HL-60 (cell line): ENCODE results near the gene CEP85.

Source experiments
- DNase-seq, 2 experiments: peaks; one replicate each; pipeline ENCODE4 v3.0.0-alpha.2; 2010 to 2020; ENCODE audit warnings: low read depth in 1 of 2, low spot score in 1 of 2
- H3K27ac ChIP-seq: fragments of 250-450 bp; sonication (Bioruptor Pico); replicated peaks from 2 replicates; pipeline ENCODE4 v1.5.1; 2020; ENCODE audit warnings: mild to moderate bottlenecking, moderate library complexity
- H3K27me3 ChIP-seq: fragments of 250-450 bp; sonication (Bioruptor Pico); 2 replicates; pipeline ENCODE4 v1.5.1; 2021; ENCODE audit warnings: mild to moderate bottlenecking, moderate library complexity; ENCODE audit not compliant: insufficient read depth, poor library complexity, severe bottlenecking
- H3K4me3 ChIP-seq: replicated peaks from 2 replicates; pipeline ENCODE4 v1.5.1; 2011; ENCODE audit warnings: mild to moderate bottlenecking, control low read depth, low read length; ENCODE audit not compliant: insufficient read depth
- GABPA ChIP-seq: IDR thresholded peaks from 2 replicates; pipeline ENCODE4 v1.6.1; 2012; ENCODE audit warnings: low read depth
- POLR2AphosphoS5 ChIP-seq: IDR thresholded peaks from 2 replicates; pipeline ENCODE4 v1.6.1; 2012; ENCODE audit warnings: low read depth
- SPI1 ChIP-seq: IDR thresholded peaks from 2 replicates; pipeline ENCODE4 v1.6.1; 2012; ENCODE audit warnings: low read depth, mild to moderate bottlenecking, borderline replicate concordance
- TF ChIP-seq, protein P1 (sequence below): IDR thresholded peaks from one replicate; pipeline ENCODE4 v1.5.1; 2011; ENCODE audit warnings: low read length, control low read depth, inconsistent platforms; ENCODE audit not compliant: insufficient read depth
- TF ChIP-seq, protein P2 (sequence below): IDR thresholded peaks from 2 replicates; pipeline ENCODE4 v1.6.1; 2012; ENCODE audit warnings: low read depth; ENCODE audit not compliant: insufficient replicate concordance

The CEP85 gene

DNA sequence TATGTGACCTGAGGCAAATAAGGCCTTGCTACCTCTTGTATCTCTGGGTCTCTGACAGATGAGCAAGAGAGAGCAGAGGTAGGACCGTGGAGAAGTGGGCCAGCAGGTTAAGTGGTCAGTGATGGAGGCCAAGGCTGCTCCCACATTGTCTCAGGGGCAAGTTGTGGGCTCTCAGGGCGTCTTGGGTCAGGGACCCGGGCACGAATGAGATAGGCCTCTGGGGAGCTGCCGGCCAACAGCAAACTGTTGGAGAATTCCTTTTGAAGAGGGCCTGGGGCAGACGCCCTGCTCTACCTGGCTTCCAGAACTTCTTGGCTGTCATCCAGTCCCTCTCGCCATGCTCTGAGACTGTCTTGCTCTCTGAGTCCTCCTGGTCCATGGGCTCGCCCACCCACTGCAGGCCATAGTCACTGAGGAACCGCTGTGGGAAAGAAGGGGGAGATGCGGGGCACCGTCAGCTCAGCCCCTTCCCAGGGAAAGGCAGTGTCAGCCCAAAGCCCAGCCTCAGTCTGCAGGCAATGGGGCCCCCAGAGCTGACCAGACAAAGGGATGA is 60.0 kb downstream of the CEP85 start:
- Histone ChIP-seq H3K27me3 (no peaks in the 10 kb centered on the region), H3K4me3 (no peak overlapping the region), H3K27ac (no peak overlapping the region)
- TF ChIP-seq SPI1 (no peak), POLR2AphosphoS5 (no peak), GABPA (no peak)
- TF ChIP-seq, protein P1, sequence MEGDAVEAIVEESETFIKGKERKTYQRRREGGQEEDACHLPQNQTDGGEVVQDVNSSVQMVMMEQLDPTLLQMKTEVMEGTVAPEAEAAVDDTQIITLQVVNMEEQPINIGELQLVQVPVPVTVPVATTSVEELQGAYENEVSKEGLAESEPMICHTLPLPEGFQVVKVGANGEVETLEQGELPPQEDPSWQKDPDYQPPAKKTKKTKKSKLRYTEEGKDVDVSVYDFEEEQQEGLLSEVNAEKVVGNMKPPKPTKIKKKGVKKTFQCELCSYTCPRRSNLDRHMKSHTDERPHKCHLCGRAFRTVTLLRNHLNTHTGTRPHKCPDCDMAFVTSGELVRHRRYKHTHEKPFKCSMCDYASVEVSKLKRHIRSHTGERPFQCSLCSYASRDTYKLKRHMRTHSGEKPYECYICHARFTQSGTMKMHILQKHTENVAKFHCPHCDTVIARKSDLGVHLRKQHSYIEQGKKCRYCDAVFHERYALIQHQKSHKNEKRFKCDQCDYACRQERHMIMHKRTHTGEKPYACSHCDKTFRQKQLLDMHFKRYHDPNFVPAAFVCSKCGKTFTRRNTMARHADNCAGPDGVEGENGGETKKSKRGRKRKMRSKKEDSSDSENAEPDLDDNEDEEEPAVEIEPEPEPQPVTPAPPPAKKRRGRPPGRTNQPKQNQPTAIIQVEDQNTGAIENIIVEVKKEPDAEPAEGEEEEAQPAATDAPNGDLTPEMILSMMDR: no peak
- TF ChIP-seq, protein P2, sequence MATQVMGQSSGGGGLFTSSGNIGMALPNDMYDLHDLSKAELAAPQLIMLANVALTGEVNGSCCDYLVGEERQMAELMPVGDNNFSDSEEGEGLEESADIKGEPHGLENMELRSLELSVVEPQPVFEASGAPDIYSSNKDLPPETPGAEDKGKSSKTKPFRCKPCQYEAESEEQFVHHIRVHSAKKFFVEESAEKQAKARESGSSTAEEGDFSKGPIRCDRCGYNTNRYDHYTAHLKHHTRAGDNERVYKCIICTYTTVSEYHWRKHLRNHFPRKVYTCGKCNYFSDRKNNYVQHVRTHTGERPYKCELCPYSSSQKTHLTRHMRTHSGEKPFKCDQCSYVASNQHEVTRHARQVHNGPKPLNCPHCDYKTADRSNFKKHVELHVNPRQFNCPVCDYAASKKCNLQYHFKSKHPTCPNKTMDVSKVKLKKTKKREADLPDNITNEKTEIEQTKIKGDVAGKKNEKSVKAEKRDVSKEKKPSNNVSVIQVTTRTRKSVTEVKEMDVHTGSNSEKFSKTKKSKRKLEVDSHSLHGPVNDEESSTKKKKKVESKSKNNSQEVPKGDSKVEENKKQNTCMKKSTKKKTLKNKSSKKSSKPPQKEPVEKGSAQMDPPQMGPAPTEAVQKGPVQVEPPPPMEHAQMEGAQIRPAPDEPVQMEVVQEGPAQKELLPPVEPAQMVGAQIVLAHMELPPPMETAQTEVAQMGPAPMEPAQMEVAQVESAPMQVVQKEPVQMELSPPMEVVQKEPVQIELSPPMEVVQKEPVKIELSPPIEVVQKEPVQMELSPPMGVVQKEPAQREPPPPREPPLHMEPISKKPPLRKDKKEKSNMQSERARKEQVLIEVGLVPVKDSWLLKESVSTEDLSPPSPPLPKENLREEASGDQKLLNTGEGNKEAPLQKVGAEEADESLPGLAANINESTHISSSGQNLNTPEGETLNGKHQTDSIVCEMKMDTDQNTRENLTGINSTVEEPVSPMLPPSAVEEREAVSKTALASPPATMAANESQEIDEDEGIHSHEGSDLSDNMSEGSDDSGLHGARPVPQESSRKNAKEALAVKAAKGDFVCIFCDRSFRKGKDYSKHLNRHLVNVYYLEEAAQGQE: no peak
- no peak for DNase-seq

DNA sequence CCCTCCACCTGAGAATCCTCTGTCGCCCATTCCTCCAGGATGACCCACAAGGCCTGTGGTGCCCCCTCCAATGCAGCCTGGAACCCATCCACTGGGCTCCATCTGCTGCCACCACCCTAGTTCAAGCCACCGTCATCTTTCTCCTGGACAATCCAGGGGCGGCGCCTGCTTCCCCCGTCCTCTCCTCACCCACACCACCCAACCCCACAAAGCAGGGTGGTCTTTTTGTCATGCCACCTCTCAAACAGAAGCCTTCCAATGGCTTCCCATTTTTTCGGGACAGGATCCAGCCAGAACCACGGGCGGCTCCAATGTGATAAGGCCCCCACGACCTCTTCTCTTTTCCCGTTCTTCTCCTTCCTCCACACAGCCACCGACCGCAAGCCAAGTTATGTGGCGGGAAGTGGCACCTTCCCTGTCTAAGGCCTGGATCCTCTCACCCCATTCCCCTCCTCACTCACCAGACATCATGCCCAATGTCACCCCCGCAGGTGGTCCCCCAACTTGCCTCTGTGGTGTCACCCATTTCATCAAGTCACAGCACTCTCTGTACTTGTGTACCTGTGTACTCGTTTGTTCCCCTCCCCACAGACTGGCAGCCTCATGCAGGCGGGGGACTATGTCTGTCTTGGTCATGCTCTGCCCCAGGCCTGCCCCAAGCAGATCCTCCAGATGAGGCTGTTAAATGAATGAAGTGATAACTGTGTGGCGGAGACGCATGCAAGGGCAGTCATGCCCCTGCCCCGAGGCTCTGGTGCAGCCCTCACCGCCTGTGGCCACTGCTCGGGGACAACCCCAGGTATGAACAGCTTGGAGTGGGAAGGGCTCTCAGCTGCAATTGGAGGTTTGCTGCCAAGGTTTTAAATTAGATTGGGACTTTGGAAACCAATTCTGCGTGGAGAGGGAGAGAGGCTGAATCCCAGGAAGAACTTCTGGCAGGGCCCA is 61.5 kb downstream of the CEP85 start:
- no peak overlapping the region for H3K4me3 ChIP-seq
- DNase-seq: no peak
- no peak overlapping the region for H3K27ac ChIP-seq
- no peaks in the 10 kb centered on the region for H3K27me3 ChIP-seq
- TF ChIP-seq, protein P1: no peak

DNA sequence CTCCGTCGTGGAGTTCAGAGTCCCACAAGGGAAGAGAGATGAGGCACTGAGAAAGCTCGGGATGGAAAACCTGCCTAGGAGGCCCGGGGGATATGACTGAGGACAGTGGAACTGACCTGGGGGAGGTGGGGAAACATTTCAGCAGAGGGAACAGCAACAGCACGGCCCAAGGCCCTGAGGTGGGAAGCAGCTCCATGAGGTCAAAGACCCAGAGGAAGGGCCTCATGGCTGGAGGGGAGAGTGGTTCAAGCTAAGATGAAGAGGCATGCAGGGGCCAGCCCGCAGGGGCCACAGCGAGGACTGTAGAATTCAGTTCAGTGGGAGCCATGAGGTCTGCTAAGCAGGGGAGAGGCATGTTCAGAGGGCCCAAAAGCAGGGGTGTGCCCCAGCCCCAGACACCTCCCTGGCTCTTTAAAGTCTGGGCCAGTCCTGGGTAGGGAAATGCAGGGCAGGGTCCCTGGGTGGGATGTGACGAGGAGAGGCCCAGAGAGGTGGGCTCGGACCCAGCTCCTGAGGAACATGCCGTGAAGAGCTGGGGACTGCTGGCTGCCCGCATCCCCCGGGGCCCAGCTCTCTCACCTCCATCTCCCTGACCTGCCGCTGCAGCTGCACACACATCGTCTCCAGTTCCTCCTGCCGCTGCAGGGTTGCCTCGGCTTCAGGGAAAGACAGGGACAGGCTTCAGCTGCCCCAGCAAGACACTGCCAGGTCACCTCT is 62.5 kb downstream of the CEP85 start:
- Histone ChIP-seq H3K27me3 (no peaks in the 10 kb centered on the region), H3K4me3 (no peak overlapping the region), H3K27ac (no peak overlapping the region)
- TF ChIP-seq, protein P2: no peak
- TF ChIP-seq, protein P1: no peak
- no peak for TF ChIP-seq GABPA
- no peak for TF ChIP-seq SPI1
- no peak for TF ChIP-seq POLR2AphosphoS5
- DNase-seq: no peak
